H1 (cell line): ENCODE measurements around the gene R3HDM1. TPM values are rescaled to one million over a fixed set of nuclear protein-coding genes. Genes with fewer than 3 reads are reported as not detected.

ENCODE experiments used
- BACH1 ChIP-seq: IDR thresholded peaks from 2 replicates; pipeline ENCODE4 v1.6.1; 2012; ENCODE audit warnings: low read length, improper control_type of control experiment
- CHD1 ChIP-seq: IDR thresholded peaks from 2 replicates; pipeline ENCODE4 v1.6.1; 2012; ENCODE audit warnings: low read depth, low read length, improper control_type of control experiment
- CTBP2 ChIP-seq: IDR thresholded peaks from 2 replicates; pipeline ENCODE4 v1.7.0; 2011; ENCODE audit warnings: borderline replicate concordance, mild to moderate bottlenecking, moderate library complexity, mixed read lengths, low read length; ENCODE audit not compliant: insufficient read depth, insufficient read length
- EP300 ChIP-seq, 2 experiments: IDR thresholded peaks; 1 replicate in 1 of 2; 2 replicates in 1 of 2; pipeline ENCODE4 v1.6.1; 2011 to 2012; ENCODE audit warnings: low read depth in 2 of 2, low read length in 2 of 2, mild to moderate bottlenecking in 2 of 2, borderline replicate concordance in 1 of 2, inconsistent platforms in 1 of 2, moderate library complexity in 1 of 2
- EZH2 ChIP-seq: fragments of 200-600 bp; sonication (generic); IDR thresholded peaks from 2 replicates; pipeline ENCODE4 v1.7.1; 2012; ENCODE audit warnings: low read depth, mild to moderate bottlenecking, moderate library complexity, low read length, inconsistent platforms; ENCODE audit not compliant: severe bottlenecking
- GABPA ChIP-seq: IDR thresholded peaks from 2 replicates; pipeline ENCODE4 v1.6.1; 2011; ENCODE audit warnings: mild to moderate bottlenecking, low read length, moderate library complexity, borderline replicate concordance; ENCODE audit not compliant: insufficient read depth
- JUND ChIP-seq: IDR thresholded peaks from 2 replicates; pipeline ENCODE4 v1.6.1; 2011; ENCODE audit warnings: mild to moderate bottlenecking, improper control_type of control experiment, low read length
- NANOG ChIP-seq: IDR thresholded peaks from 2 replicates; pipeline ENCODE4 v1.6.1; 2011; ENCODE audit warnings: low read length, low read depth, mild to moderate bottlenecking, inconsistent platforms; ENCODE audit not compliant: insufficient read depth, poor library complexity, severe bottlenecking
- PHF8 ChIP-seq: fragments of 200-600 bp; sonication (generic); conservative IDR thresholded peaks from 2 replicates; pipeline ENCODE4 v1.7.1; 2012; ENCODE audit warnings: low read depth, mild to moderate bottlenecking, inconsistent platforms, low read length, moderate library complexity
- POLR2A ChIP-seq, 2 experiments: IDR thresholded peaks; 1 replicate in 1 of 2; 2 replicates in 1 of 2; pipeline ENCODE4 v1.6.1; 2011; ENCODE audit warnings: low read depth in 2 of 2, low read length in 2 of 2, mild to moderate bottlenecking in 2 of 2; ENCODE audit errors: control extremely low read depth in 1 of 2
- RAD21 ChIP-seq, 2 experiments: IDR thresholded peaks in 1 of 2; conservative IDR thresholded peaks in 1 of 2; 2 replicates each; pipeline ENCODE4 v1.6.1; 2011; ENCODE audit warnings: low read depth in 2 of 2, low read length in 2 of 2, improper control_type of control experiment in 1 of 2, inconsistent platforms in 1 of 2, mild to moderate bottlenecking in 1 of 2, moderate library complexity in 1 of 2
- RBBP5 ChIP-seq: IDR thresholded peaks from 2 replicates; pipeline ENCODE4 v1.7.1; 2012; ENCODE audit warnings: low read depth, mild to moderate bottlenecking, inconsistent platforms, low read length, moderate library complexity, borderline replicate concordance
- SRF ChIP-seq: IDR thresholded peaks from 2 replicates; pipeline ENCODE4 v1.6.1; 2011; ENCODE audit warnings: mild to moderate bottlenecking, low read depth, low read length, moderate library complexity
- TEAD4 ChIP-seq: IDR thresholded peaks from 2 replicates; pipeline ENCODE4 v1.6.1; 2012; ENCODE audit warnings: low read depth, low read length, inconsistent platforms, mixed read lengths
- YY1 ChIP-seq: IDR thresholded peaks from 2 replicates; pipeline ENCODE4 v1.6.1; 2011; ENCODE audit warnings: low read depth, mild to moderate bottlenecking, low read length
- polyA plus RNA-seq, 7 experiments: library from polyadenylated mRNA; depleted of rRNA in 3 of 7; stranded (reverse) in 5 of 7; unstranded in 2 of 7; fragments of >200 nt in 5 of 7; fragments of 200-250 nt in 2 of 7; gene quantifications; 1 replicate in 5 of 7; 2 replicates in 1 of 7; 4 replicates in 1 of 7; pipeline versions ENCODE4 v1.2.1 to v1.2.3, GENCODE V29; 2011 to 2013; ENCODE audit warnings: missing spikeins in 2 of 7, mixed read lengths in 2 of 7
- total RNA-seq: library from RNA; stranded (reverse); fragmentation: NEBNext Ultra II Directional; extraction: Animal tissue kit (Norgen Biotek cat#: 25700); gene quantifications from 2 replicates; pipeline ENCODE4 v1.2.1, GENCODE V29; 2021
- TF ChIP-seq, protein P1 (sequence below): IDR thresholded peaks from 2 replicates; pipeline ENCODE4 v1.6.1; 2012; ENCODE audit warnings: low read length, inconsistent platforms
- TF ChIP-seq, protein P2 (sequence below), 3 experiments: IDR thresholded peaks; 1 replicate in 2 of 3; 2 replicates in 1 of 3; pipeline versions ENCODE4 v1.5.1 to v1.6.1; 2011; ENCODE audit warnings: low read length in 3 of 3, mild to moderate bottlenecking in 3 of 3, inconsistent platforms in 2 of 3, low read depth in 1 of 3, moderate library complexity in 1 of 3; ENCODE audit not compliant: insufficient read depth in 1 of 3; ENCODE audit errors: control extremely low read depth in 1 of 3

Gene R3HDM1
- total and polyA plus RNA-seq, 2 of the 8 experiments (the other 6 are each of a cell fraction or from before 2014, with no cell fraction given), result 77.7 to 120 TPM

- TF ChIP-seq BACH1, result no peak
- TF ChIP-seq, protein P1, sequence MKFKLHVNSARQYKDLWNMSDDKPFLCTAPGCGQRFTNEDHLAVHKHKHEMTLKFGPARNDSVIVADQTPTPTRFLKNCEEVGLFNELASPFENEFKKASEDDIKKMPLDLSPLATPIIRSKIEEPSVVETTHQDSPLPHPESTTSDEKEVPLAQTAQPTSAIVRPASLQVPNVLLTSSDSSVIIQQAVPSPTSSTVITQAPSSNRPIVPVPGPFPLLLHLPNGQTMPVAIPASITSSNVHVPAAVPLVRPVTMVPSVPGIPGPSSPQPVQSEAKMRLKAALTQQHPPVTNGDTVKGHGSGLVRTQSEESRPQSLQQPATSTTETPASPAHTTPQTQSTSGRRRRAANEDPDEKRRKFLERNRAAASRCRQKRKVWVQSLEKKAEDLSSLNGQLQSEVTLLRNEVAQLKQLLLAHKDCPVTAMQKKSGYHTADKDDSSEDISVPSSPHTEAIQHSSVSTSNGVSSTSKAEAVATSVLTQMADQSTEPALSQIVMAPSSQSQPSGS, result peak; percentile 66; the same call in 1 of the 2 replicates
- TF ChIP-seq CHD1, result no peak
- no peak for TF ChIP-seq EP300 (IDR thresholded peaks at IDR 0.05; ENCODE audit: borderline replicate concordance in 1 of 2, low read depth in 2 of 2, low read length in 2 of 2)
- no peak for TF ChIP-seq NANOG
- TF ChIP-seq YY1, result peak; percentile 94
- no peak for TF ChIP-seq RAD21 (IDR thresholded peaks at IDR 0.05 in 1 of 2, conservative IDR thresholded peaks at IDR 0.05 in 1 of 2; ENCODE audit: low read depth in 2 of 2, low read length in 2 of 2)
- no peak for TF ChIP-seq TEAD4
- TF ChIP-seq JUND, result no peak
- peak; percentile 64; the same call in 1 of the 2 replicates for TF ChIP-seq PHF8
- TF ChIP-seq, protein P2, sequence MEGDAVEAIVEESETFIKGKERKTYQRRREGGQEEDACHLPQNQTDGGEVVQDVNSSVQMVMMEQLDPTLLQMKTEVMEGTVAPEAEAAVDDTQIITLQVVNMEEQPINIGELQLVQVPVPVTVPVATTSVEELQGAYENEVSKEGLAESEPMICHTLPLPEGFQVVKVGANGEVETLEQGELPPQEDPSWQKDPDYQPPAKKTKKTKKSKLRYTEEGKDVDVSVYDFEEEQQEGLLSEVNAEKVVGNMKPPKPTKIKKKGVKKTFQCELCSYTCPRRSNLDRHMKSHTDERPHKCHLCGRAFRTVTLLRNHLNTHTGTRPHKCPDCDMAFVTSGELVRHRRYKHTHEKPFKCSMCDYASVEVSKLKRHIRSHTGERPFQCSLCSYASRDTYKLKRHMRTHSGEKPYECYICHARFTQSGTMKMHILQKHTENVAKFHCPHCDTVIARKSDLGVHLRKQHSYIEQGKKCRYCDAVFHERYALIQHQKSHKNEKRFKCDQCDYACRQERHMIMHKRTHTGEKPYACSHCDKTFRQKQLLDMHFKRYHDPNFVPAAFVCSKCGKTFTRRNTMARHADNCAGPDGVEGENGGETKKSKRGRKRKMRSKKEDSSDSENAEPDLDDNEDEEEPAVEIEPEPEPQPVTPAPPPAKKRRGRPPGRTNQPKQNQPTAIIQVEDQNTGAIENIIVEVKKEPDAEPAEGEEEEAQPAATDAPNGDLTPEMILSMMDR (IDR thresholded peaks at IDR 0.05; ENCODE audit: control extremely low read depth in 1 of 3, insufficient read depth in 1 of 3, low read depth in 1 of 3, low read length in 3 of 3), result no peak
- peak; percentile 57 to 95 for TF ChIP-seq POLR2A (IDR thresholded peaks at IDR 0.05; ENCODE audit: control extremely low read depth in 1 of 2, low read depth in 2 of 2, low read length in 2 of 2)
- TF ChIP-seq CTBP2, result no peak
- TF ChIP-seq RBBP5, result no peak; the same call in 1 of the 2 replicates
- TF ChIP-seq GABPA, result 0 out of 2 replicates have a peak, but pooled peaks have one; percentile 54
- TF ChIP-seq SRF, result no peak
- no peak for TF ChIP-seq EZH2
These were observed 712 bp upstream of the R3HDM1 start, which contains the start of gene ZRANB3 (continued) for GRCh38 chr2:135530313-135531230.
